GM18951 (cell line): Measurements from ENCODE around the gene ADGRL1.
"Not testable (repeated sequence)": the region's sequence is repeated elsewhere in the genome, so short reads cannot be mapped to it uniquely, and the experiment has no call there.

Experiments
- POLR2A ChIP-seq: IDR thresholded peaks from 4 replicates; pipeline ENCODE4 v1.6.1; 2011; ENCODE audit warnings: mild to moderate bottlenecking; ENCODE audit not compliant: insufficient read length, insufficient read depth; ENCODE audit errors: extremely low read depth
- in situ Hi-C: fragments of 300-500 bp; cut with MboI; formaldehyde crosslinking; loops from one replicate; pipeline ENCODE4 v1.12.0; 2022; ENCODE audit warnings: low sequenced_read_pairs, mixed read lengths, inconsistent platforms; ENCODE audit not compliant: unreplicated experiment

The ADGRL1 gene

GRCh38 chr19:14203177-14203576 lies 2.8 kb downstream of the ADGRL1 start:
- no peak for TF ChIP-seq POLR2A
- in situ Hi-C loops, result no loop called here

GRCh38 chr19:14201481-14201880 lies 4.5 kb downstream of the ADGRL1 start:
- in situ Hi-C loops, result not testable (repeated sequence)

- in situ Hi-C loops, result not testable (repeated sequence)
Observed at GRCh38 chr19:14200147-14200841, 5.7 kb downstream of the ADGRL1 start.

GRCh38 chr19:14198384-14199376 lies 7.3 kb downstream of the ADGRL1 start:
- TF ChIP-seq POLR2A, result no peak
- in situ Hi-C loops, result loop anchor here (10.0 to 25.0 kb wide), 2 partner anchors 146 to 289 kb away; partner anchors contain the start of genes GIPC1 and PTGER1

GRCh38 chr19:14197882-14198281 lies 8.1 kb downstream of the ADGRL1 start:
- TF ChIP-seq POLR2A, result no peak
- in situ Hi-C loops, result loop anchor here (10.0 to 25.0 kb wide), 2 partner anchors 147 to 289 kb away; partner anchors contain the start of genes GIPC1 and PTGER1

GRCh38 chr19:14197288-14197687 lies 8.7 kb downstream of the ADGRL1 start:
- in situ Hi-C loops, result loop anchor here (10.0 to 25.0 kb wide), 2 partner anchors 148 to 290 kb away; partner anchors contain the start of genes GIPC1 and PTGER1

- in situ Hi-C loops, result loop anchor here (10.0 to 25.0 kb wide), 2 partner anchors 149 to 291 kb away; partner anchors contain the start of genes GIPC1 and PTGER1
Observed at GRCh38 chr19:14196105-14196504, 9.9 kb downstream of the ADGRL1 start.

- in situ Hi-C loops, result loop anchor here (10.0 to 25.0 kb wide), 2 partner anchors 150 to 292 kb away; partner anchors contain the start of genes GIPC1 and PTGER1
Observed at GRCh38 chr19:14195216-14195615, 10.8 kb downstream of the ADGRL1 start.

GRCh38 chr19:14189415-14189814 lies 16.6 kb downstream of the ADGRL1 start:
- in situ Hi-C loops, result loop anchor here (25.0 kb wide), 1 partner anchor 298 kb away; the partner anchor contains the start of genes GIPC1 and PTGER1
- TF ChIP-seq POLR2A, result no peak

GRCh38 chr19:14188086-14188485 lies 17.9 kb downstream of the ADGRL1 start:
- in situ Hi-C loops, result loop anchor here (25.0 kb wide), 1 partner anchor 299 kb away; the partner anchor contains the start of genes GIPC1 and PTGER1

GRCh38 chr19:14187561-14187960 lies 18.4 kb downstream of the ADGRL1 start:
- TF ChIP-seq POLR2A, result no peak
- in situ Hi-C loops, result loop anchor here (25.0 kb wide), 1 partner anchor 300 kb away; the partner anchor contains the start of genes GIPC1 and PTGER1

- in situ Hi-C loops, result loop anchor here (25.0 kb wide), 1 partner anchor 301 kb away; the partner anchor contains the start of genes GIPC1 and PTGER1
Observed at GRCh38 chr19:14186684-14187083, 19.3 kb downstream of the ADGRL1 start.

GRCh38 chr19:14185691-14186090 lies 20.3 kb downstream of the ADGRL1 start:
- in situ Hi-C loops, result loop anchor here (25.0 kb wide), 1 partner anchor 302 kb away; the partner anchor contains the start of genes GIPC1 and PTGER1

GRCh38 chr19:14185158-14185557 lies 20.8 kb downstream of the ADGRL1 start:
- TF ChIP-seq POLR2A, result no peak

More at GRCh38 chr19:14185158-14185557, 20.8 kb downstream of the ADGRL1 start:
- in situ Hi-C loops, result loop anchor here (25.0 kb wide), 1 partner anchor 302 kb away; the partner anchor contains the start of genes GIPC1 and PTGER1
